ENCODE measurements around the gene COPS3.

COPS3 gene

DNA sequence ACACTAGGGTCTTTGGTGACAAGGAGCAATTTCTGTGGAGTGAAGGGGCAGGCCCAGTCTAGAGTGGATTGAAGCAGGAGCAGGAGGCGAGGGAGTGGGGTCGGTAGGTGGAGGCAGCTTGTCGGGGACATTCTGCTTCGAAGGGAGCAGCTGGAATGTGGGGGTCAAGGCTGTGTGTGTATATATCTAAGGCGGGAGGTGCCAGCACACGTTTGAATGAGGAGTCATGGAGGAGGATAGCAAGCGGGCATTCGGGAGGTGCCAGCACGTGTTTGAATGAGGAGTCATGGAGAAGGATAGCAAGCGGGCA, 39.8 kb upstream of the COPS3 start:
- Histone ChIP-seq H3K4me3 (ENCODE audit: low read depth, low read length) (no peak overlapping the region), H3K79me2 (no peaks in the 10 kb centered on the region), H3K4me2 (ENCODE audit: low read length) (no peak overlapping the region), H3K27me3 (ENCODE audit: control insufficient read depth, insufficient read depth, low read length) (no peaks in the 10 kb centered on the region), H3K27ac (no peak overlapping the region), H2AFZ (no peak overlapping the region), H3K9me3 (ENCODE audit: control insufficient read depth, low read length) (no peaks in the 10 kb centered on the region), H3K9ac (no peak overlapping the region), H3K4me1 (no peaks in the 10 kb centered on the region), H3K36me3 (ENCODE audit: control insufficient read depth, insufficient read depth, low read length) (no peaks in the 10 kb centered on the region)
- no peak for TF ChIP-seq CTCF (IDR thresholded peaks at IDR 0.05)

GRCh38 chr17:17320188-17320910, 39.3 kb upstream of the COPS3 start:
- Histone ChIP-seq H3K9ac (no peak overlapping the region), H3K9me3 (ENCODE audit: control insufficient read depth, low read length) (no peaks in the 10 kb centered on the region), H3K36me3 (ENCODE audit: control insufficient read depth, insufficient read depth, low read length) (no peaks in the 10 kb centered on the region), H3K27me3 (ENCODE audit: control insufficient read depth, insufficient read depth, low read length) (no peaks in the 10 kb centered on the region), H2AFZ (no peak overlapping the region), H3K4me1 (no peaks in the 10 kb centered on the region), H3K27ac (no peak overlapping the region), H3K79me2 (no peaks in the 10 kb centered on the region), H3K4me3 (ENCODE audit: low read depth, low read length) (no peak overlapping the region), H3K4me2 (ENCODE audit: low read length) (no peak overlapping the region)
- no peak for TF ChIP-seq CTCF (IDR thresholded peaks at IDR 0.05)

GRCh38 chr17:17315142-17315821, 34.2 kb upstream of the COPS3 start:
- Histone ChIP-seq H3K4me1 (no peaks in the 10 kb centered on the region), H3K4me2 (ENCODE audit: low read length) (no peak overlapping the region), H3K27me3 (ENCODE audit: control insufficient read depth, insufficient read depth, low read length) (no peaks in the 10 kb centered on the region), H3K9me3 (ENCODE audit: control insufficient read depth, low read length) (no peaks in the 10 kb centered on the region), H3K36me3 (ENCODE audit: control insufficient read depth, insufficient read depth, low read length) (no peaks in the 10 kb centered on the region), H3K27ac (no peak overlapping the region), H3K4me3 (ENCODE audit: low read depth, low read length) (no peak overlapping the region), H3K9ac (no peak overlapping the region), H2AFZ (no peak overlapping the region), H3K79me2 (no peaks in the 10 kb centered on the region)
- no peak for TF ChIP-seq CTCF (IDR thresholded peaks at IDR 0.05)

DNA sequence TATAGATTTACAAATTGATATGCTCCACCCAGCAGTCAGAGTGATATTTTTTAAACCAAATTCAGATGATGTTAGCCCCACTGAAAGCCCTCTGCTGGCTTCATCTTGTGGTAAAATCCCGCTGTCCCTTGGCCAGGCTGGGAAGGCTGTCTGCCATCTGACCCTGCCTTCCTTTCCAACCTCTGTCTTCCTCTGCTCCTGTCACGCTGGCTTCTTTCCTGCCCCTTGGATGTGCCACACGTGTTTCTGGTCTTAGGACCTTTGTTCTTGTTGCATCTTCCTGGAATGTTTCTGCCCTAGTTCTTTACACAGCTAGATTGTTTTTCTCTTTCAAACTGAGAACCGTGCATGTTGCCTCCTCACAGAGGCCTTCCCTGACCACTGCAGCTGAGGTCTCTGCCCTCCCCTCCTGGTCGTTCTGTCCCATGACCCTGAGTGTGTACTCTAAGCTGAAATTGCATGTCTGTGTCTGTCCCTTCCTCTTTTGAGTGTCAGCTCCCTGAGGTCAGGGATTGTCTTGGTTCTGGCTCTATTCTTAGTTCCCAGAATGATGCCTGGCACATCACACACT, 33.5 kb upstream of the COPS3 start:
- H3K27ac ChIP-seq, result no peak overlapping the region
- no peak overlapping the region for H3K9ac ChIP-seq
- H3K4me3 ChIP-seq (ENCODE audit: low read depth, low read length), result no peak overlapping the region
- H3K4me1 ChIP-seq, result no peaks in the 10 kb centered on the region
- no peak for TF ChIP-seq CTCF (IDR thresholded peaks at IDR 0.05)
- H3K79me2 ChIP-seq, result no peaks in the 10 kb centered on the region
- no peaks in the 10 kb centered on the region for H3K36me3 ChIP-seq (ENCODE audit: control insufficient read depth, insufficient read depth, low read length)
- no peaks in the 10 kb centered on the region for H3K9me3 ChIP-seq (ENCODE audit: control insufficient read depth, low read length)
- H3K27me3 ChIP-seq (ENCODE audit: control insufficient read depth, insufficient read depth, low read length), result no peaks in the 10 kb centered on the region
- no peak overlapping the region for H2AFZ ChIP-seq
- H3K4me2 ChIP-seq (ENCODE audit: low read length), result no peak overlapping the region
